Hematopoietic multipotent progenitor cell (in vitro differentiated cells): ENCODE results near the gene ATP6V0B. TPM values are rescaled to one million over a fixed set of nuclear protein-coding genes. Genes with fewer than 3 reads are reported as not detected.

ENCODE experiments used
- DNase-seq, 3 donors: peaks; one replicate each; pipeline ENCODE4 v3.0.0-alpha.2; 2011 to 2015; ENCODE audit warnings: low read depth in 2 of 3, low spot score in 2 of 3
- total RNA-seq: library from RNA; depleted of rRNA; stranded (reverse); fragments of >200 nt; gene quantifications from one replicate; pipeline ENCODE4 v1.2.3, GENCODE V29; 2012

The ATP6V0B gene
- total RNA-seq, 1 donor = 131 TPM

DNA sequence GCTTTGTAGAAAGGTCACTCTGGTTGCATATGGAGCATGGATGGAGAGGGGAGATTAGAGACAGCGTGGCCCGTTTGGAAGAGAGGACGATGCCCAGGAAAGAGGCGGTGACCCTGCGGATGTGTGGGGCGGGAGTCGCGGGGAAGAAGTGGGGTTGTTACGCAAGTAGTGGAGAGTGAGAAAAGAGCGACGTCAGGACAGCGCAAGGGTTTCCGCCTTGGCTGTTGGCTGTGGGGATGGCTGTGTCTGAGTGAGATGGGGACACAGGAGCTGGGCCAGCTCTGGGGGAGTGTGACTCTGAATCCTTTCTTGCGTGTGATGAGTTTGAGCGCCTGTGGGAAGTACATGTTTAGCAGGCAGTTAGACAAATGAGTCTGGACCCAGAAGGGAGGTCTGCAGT is 8.0 kb downstream of the ATP6V0B start:
- DNase-seq = no peak

DNA sequence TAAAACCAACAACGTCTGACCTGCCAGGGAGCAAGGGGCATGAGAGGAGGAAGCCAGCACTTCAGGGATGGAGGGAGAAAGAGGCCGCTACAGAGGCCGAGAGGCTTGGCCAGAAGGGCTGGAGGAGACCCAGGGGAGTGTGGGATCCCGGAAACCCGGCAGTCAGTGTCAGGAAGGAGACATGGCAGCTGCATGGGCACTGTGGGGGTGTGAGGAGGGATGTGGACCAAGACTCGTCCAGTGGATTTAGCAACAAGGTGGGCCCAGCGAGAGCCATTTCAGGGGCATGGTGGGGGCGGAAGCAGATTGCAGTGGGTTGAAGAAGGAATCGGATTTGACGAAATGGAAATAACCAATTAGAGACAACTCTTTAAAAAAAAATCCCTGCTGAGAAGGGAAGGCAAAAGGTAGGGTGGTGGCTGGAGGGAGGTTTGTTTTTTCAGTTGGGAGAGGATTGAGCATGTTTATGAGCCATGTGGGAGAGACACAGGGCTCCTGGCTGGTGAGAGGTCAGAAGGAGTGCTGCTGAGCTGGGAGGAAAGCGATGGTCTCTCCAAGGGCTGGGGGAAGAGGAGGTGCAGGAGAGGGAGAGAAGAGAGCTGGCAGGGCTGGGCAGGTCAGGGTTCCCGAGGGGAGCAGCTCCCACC is 8.6 kb downstream of the ATP6V0B start:
- DNase-seq = no peak

DNA sequence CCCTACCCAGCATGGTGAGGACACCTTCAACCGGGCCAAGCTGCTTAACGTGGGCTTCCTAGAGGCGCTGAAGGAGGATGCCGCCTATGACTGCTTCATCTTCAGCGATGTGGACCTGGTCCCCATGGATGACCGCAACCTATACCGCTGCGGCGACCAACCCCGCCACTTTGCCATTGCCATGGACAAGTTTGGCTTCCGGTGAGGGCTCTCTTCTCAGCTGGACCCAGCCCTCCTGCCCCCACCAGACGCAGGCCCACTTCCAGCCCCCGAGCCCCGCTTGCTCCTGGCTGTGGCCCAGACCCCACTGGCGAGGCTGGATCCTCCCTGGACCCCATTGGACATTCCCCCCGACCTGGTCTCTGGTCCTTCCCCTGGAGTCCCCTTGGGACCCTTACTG is 10.1 kb downstream of the ATP6V0B start:
- DNase-seq = no peak

DNA sequence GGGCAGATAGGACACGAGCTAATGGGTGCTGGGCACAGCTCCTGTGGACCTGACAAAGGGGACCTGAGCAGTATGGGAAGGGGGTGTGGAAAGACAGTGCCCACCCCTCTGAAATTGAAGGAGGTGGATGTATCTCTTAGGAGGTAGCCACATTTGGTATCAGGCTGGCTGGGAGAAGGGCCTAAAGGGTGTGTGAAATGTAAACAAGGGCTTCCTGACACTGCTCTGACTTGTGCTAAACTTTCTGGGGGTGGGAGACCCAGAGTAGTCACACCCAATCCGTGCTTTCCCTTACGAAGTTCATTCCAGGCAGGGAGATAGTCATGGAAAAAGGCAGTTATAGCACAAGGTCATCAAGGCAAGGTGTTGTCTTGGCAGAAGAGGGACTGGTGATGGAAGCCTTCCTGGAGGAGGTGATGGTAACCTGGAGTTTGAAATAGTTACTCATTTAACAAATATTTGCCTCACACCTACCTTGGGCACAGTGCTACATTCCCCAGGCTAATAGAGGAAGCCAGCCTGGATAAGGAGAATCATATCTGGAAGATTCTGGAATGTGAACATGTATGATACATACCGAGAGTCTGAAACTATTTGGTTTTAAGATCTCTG is 11.3 kb downstream of the ATP6V0B start:
- DNase-seq = no peak

DNA sequence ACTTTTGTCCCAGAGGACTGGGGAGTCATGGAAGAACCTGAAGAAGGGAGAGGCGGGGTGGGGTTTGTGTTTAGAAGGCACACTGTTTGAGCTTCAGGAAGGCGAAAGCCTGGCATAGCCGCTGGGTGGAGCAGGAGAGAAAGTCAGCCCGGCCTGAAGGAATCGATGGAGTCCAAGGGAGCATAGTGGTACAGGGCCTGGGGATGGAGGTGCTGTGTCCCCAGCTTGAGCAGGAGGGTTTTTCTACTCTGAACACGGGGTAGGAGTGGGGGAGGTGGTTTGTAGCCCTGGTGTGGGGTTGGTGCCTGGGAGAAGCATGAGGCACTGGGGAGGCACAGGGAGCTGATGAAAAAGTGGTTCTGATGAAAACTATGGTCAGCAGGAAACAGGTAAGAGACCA is 12.0 kb downstream of the ATP6V0B start:
- DNase-seq = no peak

DNA sequence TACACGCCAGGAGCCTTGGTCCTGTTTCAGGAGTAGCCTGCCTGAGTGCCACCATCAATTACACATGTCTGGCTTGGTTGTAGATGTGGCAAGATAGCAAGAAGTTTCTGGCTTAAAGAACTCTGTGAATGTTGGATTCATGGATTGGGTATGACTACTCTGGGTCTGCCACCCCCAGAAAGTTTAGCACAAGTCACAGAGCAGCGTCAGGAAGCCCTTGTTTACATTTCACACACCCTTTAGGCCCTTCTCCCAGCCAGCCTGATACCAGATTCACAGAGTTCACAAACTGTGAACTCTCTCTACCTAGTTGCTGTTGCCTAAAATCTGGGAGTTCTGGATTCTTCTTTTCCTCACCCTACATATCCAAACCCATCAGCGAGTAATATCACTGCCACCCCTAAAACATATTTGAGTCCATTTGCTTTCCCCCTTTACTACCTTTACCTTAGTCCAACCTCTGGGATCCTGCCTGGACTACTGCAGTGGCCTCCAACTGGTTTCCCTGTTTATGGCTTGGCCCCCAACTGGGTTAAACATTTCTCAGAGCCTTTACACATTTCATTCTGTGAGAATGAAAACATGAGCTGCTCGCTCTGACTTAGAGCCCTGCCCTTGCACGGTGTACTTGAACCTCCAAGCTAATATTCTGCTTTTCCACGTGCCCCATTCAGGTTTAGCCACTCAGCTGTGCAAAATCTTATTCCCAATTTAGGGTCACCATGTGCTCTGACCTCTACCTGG is 12.6 kb downstream of the ATP6V0B start:
- no peak for DNase-seq

DNA sequence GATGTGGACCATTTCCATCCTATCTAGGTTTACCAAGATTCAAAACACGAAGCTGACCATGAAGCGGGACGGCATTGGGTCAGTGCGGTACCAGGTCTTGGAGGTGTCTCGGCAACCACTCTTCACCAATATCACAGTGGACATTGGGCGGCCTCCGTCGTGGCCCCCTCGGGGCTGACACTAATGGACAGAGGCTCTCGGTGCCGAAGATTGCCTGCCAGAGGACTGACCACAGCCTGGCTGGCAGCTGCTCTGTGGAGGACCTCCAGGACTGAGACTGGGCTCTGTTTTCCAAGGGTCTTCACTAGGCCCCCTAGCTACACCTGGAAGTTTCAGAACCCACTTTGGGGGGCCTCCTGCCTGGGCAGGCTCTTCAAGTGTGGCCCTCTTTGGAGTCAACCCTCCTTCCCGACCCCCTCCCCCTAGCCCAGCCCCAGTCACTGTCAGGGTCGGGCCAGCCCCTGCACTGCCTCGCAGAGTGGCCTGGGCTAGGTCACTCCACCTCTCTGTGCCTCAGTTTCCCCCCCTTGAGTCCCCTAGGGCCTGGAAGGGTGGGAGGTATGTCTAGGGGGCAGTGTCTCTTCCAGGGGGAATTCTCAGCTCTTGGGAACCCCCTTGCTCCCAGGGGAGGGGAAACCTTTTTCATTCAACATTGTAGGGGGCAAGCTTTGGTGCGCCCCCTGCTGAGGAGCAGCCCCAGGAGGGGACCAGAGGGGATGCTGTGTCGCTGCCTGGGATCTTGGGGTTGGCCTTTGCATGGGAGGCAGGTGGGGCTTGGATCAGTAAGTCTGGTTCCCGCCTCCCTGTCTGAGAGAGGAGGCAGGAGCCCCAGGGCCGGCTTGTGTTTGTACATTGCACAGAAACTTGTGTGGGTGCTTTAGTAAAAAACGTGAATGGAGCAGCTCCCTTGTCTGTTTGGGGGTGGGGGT is 15.8 kb downstream of the ATP6V0B start:
- no peak for DNase-seq

DNA sequence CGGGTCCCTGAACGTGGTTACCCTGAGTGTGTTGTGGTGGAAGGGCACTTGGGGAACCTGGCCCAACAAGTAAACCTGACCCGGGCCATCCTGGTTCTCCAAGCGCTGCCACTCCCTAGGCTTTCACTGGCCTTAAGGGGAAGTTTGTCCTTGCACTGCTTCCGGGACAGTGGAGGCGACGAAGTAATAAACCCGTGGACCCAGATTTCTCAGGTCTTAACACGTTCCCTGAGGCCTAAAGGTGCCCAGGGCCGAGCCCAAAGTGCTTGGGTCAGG is 16.4 kb downstream of the ATP6V0B start:
- DNase-seq = no peak

DNA sequence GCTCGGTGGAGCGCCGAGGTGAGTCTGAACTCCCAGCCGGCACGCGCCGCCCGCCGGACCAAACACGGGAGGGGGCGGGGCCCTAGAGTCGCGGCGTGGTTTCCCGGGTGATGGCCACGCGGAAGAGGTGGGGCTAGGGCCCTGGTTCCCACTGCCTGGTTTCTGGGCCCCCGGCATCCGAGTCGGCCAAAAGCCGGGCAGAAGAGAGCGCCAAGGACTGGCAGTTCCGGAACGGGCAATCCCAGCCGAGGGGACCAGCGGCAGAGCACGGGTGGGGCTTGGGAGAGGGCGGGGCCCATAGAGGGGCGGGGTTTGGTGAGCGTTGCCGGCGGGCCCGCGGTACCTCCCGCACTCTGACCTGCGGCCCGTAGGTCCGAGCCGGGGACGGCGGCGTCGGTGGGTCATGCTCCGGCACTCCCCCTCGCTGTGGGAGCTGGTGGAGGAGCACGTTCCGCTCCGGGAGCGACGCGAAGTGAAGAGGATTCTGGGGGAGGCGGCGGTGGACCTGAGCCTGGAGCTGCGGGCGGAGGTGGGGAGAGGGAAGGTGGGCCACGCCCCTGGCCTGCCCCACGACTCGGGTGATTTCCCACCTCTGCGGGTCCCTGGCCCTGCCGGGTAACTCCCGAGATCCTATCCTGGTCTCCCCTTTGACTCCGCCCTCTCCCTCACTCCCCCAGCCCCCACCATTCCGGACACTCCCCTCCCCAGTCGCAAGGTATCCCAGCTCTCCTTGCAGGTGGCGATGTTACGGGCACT is 16.9 kb downstream of the ATP6V0B start, which contains the start of gene CCDC24:
Gene CCDC24, plus strand, starts transcription at position 124 of the 756 bp plus-strand sequence. Its CDS starts 280 bp downstream, at position 404.
- peak; percentile 40 to 58 (median 58) for DNase-seq

DNA sequence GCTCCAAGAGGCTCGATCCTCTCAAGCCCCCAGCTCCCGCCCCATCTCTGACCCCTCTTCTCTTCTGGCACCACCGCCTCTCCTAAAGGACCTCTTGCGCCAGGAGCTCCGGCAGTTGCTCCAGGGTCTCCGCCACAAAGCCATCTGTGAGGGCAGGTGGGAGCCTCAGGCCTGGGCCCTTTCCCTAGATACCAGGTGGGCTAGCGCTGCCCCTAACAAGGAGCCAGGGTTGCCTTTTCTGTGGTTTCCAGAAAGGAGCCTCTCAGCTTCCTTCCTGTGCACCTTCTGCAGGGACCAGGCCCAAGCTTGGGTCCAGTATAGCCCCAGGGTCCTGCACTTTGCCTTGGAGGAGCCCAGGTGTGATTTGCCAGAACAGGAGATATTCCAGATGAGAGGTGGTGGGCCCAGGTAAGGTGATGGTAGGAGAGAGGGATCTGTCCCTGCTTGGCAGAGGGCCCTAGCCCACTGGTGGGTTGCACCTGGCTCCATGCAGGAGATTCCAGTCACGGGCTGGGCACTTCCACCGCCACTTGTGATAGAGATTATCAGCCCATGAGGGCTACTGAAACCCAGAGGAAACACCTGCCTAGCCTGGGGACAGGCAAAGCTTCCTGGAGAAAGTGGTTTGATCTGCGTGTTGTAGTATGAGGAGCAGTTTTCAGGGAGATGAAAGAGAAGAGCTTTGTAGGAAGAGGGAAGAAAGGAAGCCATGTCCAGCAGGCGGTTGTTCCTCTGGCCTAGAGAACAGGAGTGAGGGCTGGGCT is 17.7 kb downstream of the ATP6V0B start:
- DNase-seq = peak in 1 of 3 donors; percentile 19

DNA sequence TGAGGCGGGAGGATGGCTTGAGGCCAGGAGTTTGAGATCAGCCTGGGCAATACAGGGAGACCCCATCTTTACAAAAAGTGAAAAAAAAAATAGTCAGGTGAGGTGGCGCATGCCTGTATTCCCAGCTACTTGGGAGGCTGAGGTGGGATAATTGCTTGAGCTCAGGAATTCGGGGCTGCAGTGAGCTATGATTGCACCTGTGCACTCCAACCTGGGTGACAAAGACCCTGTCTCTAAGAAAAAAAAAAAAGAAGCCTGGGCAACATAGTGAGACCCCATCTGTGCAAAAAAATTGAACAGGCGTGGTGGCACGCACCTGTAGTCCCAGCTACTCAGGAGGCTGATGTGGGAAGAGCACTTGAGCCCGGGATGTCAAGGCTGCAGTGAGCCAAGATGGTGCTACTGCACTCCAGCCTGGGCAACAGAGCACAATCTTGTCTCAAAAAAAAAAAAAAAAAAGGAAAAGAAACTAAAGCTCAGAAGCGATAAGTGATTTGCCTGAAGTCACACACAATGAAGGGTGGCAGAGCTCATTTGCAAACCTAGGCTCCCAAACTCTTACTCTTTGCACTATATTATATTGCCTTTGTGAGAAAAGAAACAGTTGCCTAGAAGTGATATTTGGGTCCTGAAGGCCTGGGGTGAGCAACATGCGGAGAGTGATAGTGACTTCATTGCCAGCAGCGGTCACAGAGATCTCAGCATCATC is 18.6 kb downstream of the ATP6V0B start:
- DNase-seq = no peak

DNA sequence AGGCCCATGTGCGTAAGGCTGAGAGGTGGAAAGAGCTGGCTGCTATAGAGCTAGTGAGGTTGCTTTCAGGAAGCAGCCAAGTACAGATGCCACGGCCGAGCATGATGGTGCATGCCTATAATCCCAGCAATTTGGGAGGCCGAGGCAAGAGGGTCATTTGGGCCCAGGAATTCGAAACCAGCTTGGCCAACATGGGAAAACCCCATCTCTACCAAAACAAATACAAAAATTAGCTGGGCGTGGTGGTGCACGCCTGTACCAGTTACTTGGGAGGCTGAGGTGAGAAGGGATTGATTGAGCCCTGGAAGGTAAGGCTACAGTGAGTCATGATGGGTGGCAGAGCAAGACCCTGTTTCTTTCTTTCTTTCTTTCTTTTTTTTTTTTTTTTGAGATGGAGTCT is 19.3 kb downstream of the ATP6V0B start:
- no peak for DNase-seq

DNA sequence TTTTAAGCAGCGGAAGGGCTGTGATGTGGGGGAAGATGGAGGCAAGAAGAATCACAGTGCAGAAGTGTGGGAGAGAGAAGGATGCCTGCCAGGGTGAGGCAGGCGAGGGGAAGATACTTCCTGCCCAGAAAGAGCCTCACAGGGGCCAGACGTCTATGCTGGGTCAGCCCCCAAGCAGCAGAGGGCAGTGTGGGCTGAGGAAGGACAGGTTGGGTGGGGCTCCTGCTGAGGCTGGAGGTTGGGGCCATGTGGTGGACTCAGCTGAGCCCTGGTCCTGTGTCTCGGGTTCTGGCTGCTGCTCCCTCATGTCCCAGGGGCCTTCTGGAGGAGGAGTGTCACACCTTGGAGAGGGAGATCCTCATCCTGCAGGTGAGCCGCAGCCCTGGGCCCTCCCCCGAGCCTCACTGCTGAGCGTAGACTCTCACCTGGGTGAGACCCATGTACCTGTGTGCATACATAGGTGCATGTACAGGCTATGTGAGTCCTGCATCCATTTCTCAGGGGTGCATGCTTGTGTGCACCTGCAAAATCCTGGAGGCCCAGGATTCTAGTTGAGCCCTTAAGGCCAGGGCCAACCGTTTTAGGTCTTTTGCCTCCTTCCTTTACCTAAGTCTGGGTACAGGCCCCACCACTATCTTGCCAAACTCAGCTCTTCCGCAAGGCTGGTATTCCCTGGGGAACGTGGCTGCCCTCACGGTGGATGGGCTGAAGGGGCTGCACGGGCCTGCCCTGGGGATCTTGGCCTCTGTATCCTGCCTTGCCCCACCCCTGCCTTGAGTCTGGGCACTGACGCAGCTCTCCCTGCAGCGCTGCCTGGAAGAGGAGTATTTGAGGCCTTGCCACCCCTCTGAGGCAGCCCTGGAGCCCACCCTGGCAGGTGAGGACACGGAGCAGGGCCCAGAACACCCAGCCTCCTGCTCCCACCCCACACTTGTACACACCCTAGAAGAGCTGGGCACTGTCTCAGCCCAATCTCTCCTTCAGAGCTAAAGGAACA is 20.3 kb downstream of the ATP6V0B start:
- peak in 1 of 3 donors; percentile 46 for DNase-seq

DNA sequence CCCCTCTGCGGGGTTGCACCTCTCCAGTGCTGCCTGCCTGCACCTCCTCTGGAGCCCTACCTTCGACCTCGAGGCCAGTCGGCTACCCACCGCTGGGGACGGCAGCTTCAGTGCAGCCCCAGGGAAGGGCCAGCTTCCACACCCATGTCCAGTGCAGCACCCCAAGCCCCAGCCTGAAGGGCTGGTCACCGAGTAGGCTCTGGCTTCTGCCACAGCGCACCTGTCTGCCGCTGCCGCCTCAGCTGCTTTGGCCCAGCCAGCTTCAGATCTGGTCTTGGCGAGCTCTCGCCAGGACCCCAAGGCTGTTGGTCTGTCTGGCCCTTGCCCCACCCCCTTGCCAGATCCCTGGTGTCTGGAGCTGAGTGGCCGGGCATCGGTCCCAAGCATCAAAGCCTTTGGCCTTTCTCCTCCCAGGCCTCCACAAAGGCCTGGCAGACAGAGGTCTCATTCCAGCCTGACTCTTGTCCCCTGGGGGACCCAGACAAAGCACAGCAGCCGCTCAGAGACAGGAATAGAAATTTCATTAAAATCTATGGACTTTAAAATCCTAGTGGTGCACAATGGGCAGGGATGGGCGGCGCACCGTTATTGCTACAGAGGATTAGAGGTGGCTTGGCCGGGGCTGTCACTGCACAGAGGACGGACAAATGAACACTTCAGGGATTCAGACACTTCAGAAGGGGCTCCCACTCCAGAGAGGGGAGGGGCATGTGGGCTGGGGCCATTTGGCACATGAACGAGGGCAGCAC is 21.4 kb downstream of the ATP6V0B start:
- no peak for DNase-seq

DNA sequence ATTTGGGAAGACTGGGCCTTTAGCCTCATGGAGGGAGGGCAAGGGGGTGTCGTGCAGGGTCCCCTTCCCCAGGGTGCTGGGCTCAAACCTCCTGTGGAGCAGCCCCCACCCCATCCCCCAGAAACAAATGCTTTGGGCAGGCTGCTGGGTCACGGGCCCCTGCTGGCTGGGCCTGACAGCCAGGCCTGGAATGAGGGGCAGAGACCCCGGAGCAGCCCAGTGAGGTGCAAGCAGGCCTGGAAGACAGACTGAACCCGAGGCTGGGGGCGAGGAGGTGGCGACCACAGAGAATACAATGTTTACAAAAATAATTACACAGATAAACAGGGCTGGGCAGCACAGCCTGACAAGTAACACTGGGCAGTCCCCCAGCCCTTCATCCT is 22.0 kb downstream of the ATP6V0B start:
- DNase-seq = no peak

DNA sequence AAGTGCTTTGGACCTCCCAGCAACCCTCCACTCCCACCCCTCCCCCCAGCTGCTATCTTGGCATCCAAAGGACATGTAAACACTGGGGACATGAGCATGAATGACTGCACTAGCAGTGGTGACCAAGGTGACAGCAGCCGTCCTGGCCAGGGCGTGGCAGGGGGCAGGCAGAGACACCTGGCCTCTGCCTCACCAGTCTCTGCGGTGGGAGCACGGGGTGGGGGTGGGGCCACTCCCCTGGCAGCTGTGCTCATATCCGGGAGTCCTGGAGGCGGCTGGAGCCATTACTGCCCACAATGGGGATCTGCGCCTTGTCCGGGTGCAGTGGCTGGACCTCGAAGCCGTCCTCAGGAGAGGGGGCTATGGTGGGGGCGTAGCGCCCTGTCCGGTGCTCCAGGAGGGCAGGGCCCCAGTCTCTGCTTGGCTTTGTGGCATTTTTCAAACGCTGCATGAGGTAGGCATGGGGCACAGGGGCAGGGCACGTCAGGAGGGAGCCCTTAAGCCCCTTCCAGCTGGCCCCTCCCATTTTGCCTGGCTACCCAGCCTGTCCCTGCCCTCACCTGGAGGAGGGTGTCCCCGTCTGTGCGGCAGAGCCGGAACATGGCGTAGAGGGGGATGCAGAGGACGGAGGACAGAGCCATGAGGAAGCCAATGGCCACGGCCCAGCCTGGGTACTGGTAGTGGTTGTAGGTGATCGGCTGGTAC is 22.7 kb downstream of the ATP6V0B start:
- DNase-seq = no peak

DNA sequence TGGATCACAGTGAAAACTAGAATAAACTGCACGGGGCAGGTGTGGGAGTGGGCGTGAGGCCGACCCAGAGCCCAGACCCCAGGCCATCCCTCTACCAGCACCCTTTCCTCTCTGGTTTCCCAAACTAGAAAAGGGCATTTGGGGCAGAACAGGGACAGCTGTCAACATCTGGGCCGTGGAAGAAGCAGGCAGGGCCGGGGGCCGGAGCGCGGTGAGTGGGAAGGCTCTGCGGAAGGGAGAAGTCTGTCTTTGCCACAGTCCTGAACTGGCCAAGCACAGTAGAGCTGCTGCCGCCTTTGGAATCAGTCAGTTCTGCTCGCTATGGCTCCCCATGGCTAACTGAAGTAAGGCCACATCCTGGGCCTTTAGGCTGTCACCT is 23.2 kb downstream of the ATP6V0B start:
- no peak for DNase-seq
